Tibial nerve (tissue), 4 donors: Measurements from ENCODE around the gene PEAK3. TPM values are rescaled to one million over a fixed set of nuclear protein-coding genes. Genes with fewer than 3 reads are reported as not detected.
A peak's percentile ranks its signal among the peaks of the same experiment; 100 is the strongest.

Source experiments
- DNase-seq, 2 donors: peaks; one replicate each; pipeline ENCODE4 v3.0.0-alpha.2; 2019; ENCODE audit warnings: low spot score in 2 of 2
- H3K27ac ChIP-seq, 4 donors: fragments of 200-600 bp; sonication (generic) in 3 of 4; one replicate each; pipeline ENCODE4 v1.5.1; 2017 to 2019; ENCODE audit warnings: mild to moderate bottlenecking in 1 of 4
- H3K27me3 ChIP-seq, 2 donors: fragments of 200-600 bp; sonication (generic) in 1 of 2; one replicate each; pipeline versions ENCODE4 v1.5.1 to v1.6.0; 2017 to 2019
- H3K36me3 ChIP-seq, 3 donors: fragments of 200-600 bp; sonication (generic); one replicate each; pipeline ENCODE4 v1.5.1; 2018 to 2019
- H3K4me1 ChIP-seq, 4 donors: fragments of 200-600 bp; sonication (generic) in 3 of 4; one replicate each; pipeline ENCODE4 v1.5.1; 2017 to 2019
- H3K4me3 ChIP-seq, 4 donors: fragments of 200-600 bp; sonication (generic) in 3 of 4; one replicate each; pipeline ENCODE4 v1.5.1; 2017 to 2019; ENCODE audit warnings: mild to moderate bottlenecking in 1 of 4, moderate library complexity in 1 of 4
- H3K9me3 ChIP-seq, 4 donors: fragments of 200-600 bp; sonication (generic) in 3 of 4; one replicate each; pipeline ENCODE4 v1.5.1; 2017 to 2019
- EP300 ChIP-seq, 2 donors: sonication (generic); formaldehyde crosslinking; IDR thresholded peaks; one replicate each; pipeline ENCODE4 v1.6.1; 2017; ENCODE audit warnings: antibody characterized with exemption in 2 of 2, mild to moderate bottlenecking in 1 of 2
- POLR2A ChIP-seq, 2 donors: fragments of 450-650 bp; IDR thresholded peaks; one replicate each; pipeline ENCODE4 v1.6.1; 2017; ENCODE audit warnings: antibody characterized with exemption in 2 of 2, mild to moderate bottlenecking in 2 of 2, moderate library complexity in 2 of 2
- WGBS, 2 donors: methylation state at CpG; one replicate each; pipeline ENCODE4 v1.1.5; 2018; 5-methylcytosine and 5-hydroxymethylcytosine counted together
- total RNA-seq, 4 donors: library from RNA; depleted of rRNA; stranded (reverse); fragments of >200 nt; gene quantifications; one replicate each; pipeline ENCODE4 v1.1.0, GENCODE V29; 2016
- TF ChIP-seq, protein P1 (sequence below), 5 experiments: fragments of 200-600 bp in 3 of 5; fragments of 450-650 bp in 2 of 5; sonication (generic) in 3 of 5; IDR thresholded peaks; one replicate each; pipeline ENCODE4 v1.5.1; 2016 to 2019; ENCODE audit warnings: antibody characterized with exemption in 5 of 5, mild to moderate bottlenecking in 3 of 5, moderate library complexity in 2 of 5

PEAK3 gene
- total RNA-seq, 4 donors from 2014 or later, result 0.42 to 4.2 (median 2.2) TPM

- H3K4me3 ChIP-seq, result no peak overlapping the region
- peaks cover 0 to 43% of the 10 kb centered on the region in 2 donors for H3K27me3 ChIP-seq
- DNase-seq, result no peak
- H3K36me3 ChIP-seq, result peaks cover 0 to 3% (median 0%) of the 10 kb centered on the region in 3 donors
- TF ChIP-seq, protein P1, sequence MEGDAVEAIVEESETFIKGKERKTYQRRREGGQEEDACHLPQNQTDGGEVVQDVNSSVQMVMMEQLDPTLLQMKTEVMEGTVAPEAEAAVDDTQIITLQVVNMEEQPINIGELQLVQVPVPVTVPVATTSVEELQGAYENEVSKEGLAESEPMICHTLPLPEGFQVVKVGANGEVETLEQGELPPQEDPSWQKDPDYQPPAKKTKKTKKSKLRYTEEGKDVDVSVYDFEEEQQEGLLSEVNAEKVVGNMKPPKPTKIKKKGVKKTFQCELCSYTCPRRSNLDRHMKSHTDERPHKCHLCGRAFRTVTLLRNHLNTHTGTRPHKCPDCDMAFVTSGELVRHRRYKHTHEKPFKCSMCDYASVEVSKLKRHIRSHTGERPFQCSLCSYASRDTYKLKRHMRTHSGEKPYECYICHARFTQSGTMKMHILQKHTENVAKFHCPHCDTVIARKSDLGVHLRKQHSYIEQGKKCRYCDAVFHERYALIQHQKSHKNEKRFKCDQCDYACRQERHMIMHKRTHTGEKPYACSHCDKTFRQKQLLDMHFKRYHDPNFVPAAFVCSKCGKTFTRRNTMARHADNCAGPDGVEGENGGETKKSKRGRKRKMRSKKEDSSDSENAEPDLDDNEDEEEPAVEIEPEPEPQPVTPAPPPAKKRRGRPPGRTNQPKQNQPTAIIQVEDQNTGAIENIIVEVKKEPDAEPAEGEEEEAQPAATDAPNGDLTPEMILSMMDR (IDR thresholded peaks at IDR 0.05), result no peak
- TF ChIP-seq POLR2A (IDR thresholded peaks at IDR 0.05), result no peak
- no peak for TF ChIP-seq EP300 (IDR thresholded peaks at IDR 0.05)
- H3K4me1 ChIP-seq, result peaks cover 0 to 44% (median 18%) of the 10 kb centered on the region in 4 donors
- H3K9me3 ChIP-seq, result no peaks in the 10 kb centered on the region
- no peak overlapping the region for H3K27ac ChIP-seq
- 55 to 72% methylated on average over 16 to 20 of the region's 20 CpGs for WGBS, 2 donors
Observed at GRCh38 chr19:2254064-2254872, 27.7 kb downstream of the PEAK3 start.

GRCh38 chr19:2253106-2254063, 28.6 kb downstream of the PEAK3 start:
- peak overlapping the region in 2 of 4 donors; percentile 7 to 26 for H3K4me3 ChIP-seq
- peaks cover 0 to 43% of the 10 kb centered on the region in 2 donors for H3K27me3 ChIP-seq
- H3K27ac ChIP-seq, result no peak overlapping the region
- H3K36me3 ChIP-seq, result peaks cover 0 to 12% (median 0%) of the 10 kb centered on the region in 3 donors
- H3K9me3 ChIP-seq, result no peaks in the 10 kb centered on the region
- 7 to 17% methylated on average over 8 to 77 of the region's 77 CpGs for WGBS, 2 donors
- DNase-seq, result no peak
- peaks cover 0 to 44% (median 18%) of the 10 kb centered on the region in 4 donors for H3K4me1 ChIP-seq
- TF ChIP-seq, protein P1 (IDR thresholded peaks at IDR 0.05), result no peak
- TF ChIP-seq EP300 (IDR thresholded peaks at IDR 0.05) (no peak), POLR2A (IDR thresholded peaks at IDR 0.05) (no peak)

DNA sequence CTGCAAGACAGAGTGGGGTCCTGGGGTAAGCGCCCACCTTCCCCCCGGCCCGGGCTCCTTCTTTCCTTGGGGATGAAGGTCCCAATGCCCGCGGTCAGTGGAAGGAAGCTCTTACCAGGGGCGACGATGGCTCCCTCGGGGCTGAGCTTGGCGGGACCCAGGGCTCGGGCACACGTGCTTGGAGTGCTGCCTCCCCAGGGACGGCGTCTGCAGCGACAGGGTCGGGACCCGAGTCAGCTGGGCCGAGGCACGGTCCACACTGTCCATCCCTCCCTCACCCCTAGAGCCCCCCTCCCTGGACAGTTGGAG, 29.2 kb downstream of the PEAK3 start:
- peaks cover 0 to 18% (median 2%) of the 10 kb centered on the region in 3 donors for H3K36me3 ChIP-seq
- 2 to 8% methylated on average over 13 to 18 of the region's 18 CpGs for WGBS, 2 donors
- DNase-seq, result no peak

DNA sequence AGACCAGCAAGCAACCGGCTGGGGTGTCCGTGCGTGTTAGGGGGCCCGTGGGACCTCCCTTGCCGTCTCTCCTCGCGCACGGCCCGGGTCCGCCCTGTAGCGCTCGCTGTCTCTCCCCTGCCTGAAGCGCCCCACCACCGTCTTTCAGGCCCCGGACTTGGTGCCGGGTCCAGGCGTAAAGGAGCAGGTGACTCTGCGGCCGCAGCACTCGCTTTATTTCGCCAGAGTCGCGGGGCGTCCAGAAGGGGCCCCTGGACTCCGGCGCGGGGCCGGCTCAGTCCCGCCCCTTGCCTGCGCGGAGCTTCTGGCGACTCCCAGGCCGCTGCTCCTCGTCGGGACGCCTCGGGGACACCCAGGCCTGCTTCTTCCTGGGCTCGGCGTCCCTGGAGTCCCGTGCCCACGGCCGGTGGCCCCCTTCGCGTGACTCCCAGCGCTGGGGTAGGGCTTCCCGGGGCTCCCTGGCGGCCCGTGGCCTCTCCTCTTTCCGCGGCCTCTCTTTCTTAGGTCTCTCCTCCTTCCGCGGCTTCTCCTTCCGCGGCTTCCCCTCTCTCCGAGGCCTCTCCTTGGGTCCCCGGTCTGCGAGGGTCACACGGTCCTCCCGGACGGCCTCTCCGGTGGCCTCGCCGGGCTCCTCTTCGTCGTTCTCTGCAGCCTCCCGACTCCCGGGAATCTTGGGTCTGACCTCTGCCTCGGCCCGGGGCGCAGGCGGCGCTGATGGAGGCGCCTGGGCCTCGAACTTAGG, 29.7 kb downstream of the PEAK3 start:
- Histone ChIP-seq H3K36me3 (peaks cover 0 to 24% (median 7%) of the 10 kb centered on the region in 3 donors), H3K27ac (no peak overlapping the region), H3K9me3 (no peaks in the 10 kb centered on the region), H3K4me3 (peak overlapping the region in 2 of 4 donors; percentile 25 to 26), H3K27me3 (peaks cover 0 to 43% of the 10 kb centered on the region in 2 donors), H3K4me1 (peaks cover 0 to 45% (median 18%) of the 10 kb centered on the region in 4 donors)
- 12 to 13% methylated on average over 37 to 74 of the region's 74 CpGs for WGBS, 2 donors
- TF ChIP-seq EP300 (IDR thresholded peaks at IDR 0.05) (no peak), POLR2A (IDR thresholded peaks at IDR 0.05) (no peak)
- DNase-seq, result no peak

More for the DNA sequence above, 29.2 kb downstream of the PEAK3 start:
- TF ChIP-seq POLR2A (IDR thresholded peaks at IDR 0.05) (no peak), EP300 (IDR thresholded peaks at IDR 0.05) (no peak)
- TF ChIP-seq, protein P1 (IDR thresholded peaks at IDR 0.05), result no peak
- Histone ChIP-seq H3K9me3 (no peaks in the 10 kb centered on the region), H3K4me3 (peak overlapping the region in 2 of 4 donors; percentile 7 to 26), H3K4me1 (peaks cover 0 to 44% (median 18%) of the 10 kb centered on the region in 4 donors), H3K27ac (no peak overlapping the region), H3K27me3 (peaks cover 0 to 43% of the 10 kb centered on the region in 2 donors)
